ENCODE results near the gene ARL6IP6.

ARL6IP6 gene

GRCh38 chr2:152792974-152793373 is 74.6 kb downstream of the ARL6IP6 start:
- no peaks in the 10 kb centered on the region for H3K9me3 ChIP-seq (ENCODE audit: control insufficient read depth, insufficient read depth, low read depth, low read length)
- ChIA-PET CTCF (no interaction called here), POLR2A (no interaction called here)
- TF ChIP-seq, protein P1, sequence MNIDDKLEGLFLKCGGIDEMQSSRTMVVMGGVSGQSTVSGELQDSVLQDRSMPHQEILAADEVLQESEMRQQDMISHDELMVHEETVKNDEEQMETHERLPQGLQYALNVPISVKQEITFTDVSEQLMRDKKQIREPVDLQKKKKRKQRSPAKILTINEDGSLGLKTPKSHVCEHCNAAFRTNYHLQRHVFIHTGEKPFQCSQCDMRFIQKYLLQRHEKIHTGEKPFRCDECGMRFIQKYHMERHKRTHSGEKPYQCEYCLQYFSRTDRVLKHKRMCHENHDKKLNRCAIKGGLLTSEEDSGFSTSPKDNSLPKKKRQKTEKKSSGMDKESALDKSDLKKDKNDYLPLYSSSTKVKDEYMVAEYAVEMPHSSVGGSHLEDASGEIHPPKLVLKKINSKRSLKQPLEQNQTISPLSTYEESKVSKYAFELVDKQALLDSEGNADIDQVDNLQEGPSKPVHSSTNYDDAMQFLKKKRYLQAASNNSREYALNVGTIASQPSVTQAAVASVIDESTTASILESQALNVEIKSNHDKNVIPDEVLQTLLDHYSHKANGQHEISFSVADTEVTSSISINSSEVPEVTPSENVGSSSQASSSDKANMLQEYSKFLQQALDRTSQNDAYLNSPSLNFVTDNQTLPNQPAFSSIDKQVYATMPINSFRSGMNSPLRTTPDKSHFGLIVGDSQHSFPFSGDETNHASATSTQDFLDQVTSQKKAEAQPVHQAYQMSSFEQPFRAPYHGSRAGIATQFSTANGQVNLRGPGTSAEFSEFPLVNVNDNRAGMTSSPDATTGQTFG (tag by site-specific recombination; IDR thresholded peaks at IDR 0.05; ENCODE audit: borderline replicate concordance): no peak
- TF ChIP-seq ZSCAN16 (tag by site-specific recombination; IDR thresholded peaks at IDR 0.05) (no peak), SALL2 (tag by site-specific recombination; IDR thresholded peaks at IDR 0.05; ENCODE audit: borderline replicate concordance) (no peak), ZNF138 (tag by site-specific recombination; IDR thresholded peaks at IDR 0.05; ENCODE audit: borderline replicate concordance) (no peak), ZNF692 (tag by site-specific recombination; IDR thresholded peaks at IDR 0.05) (no peak), ZNF513 (tag by site-specific recombination; IDR thresholded peaks at IDR 0.05) (no peak), ZSCAN4 (tag by site-specific recombination; IDR thresholded peaks at IDR 0.05) (no peak), ZNF324 (tag by site-specific recombination; IDR thresholded peaks at IDR 0.05) (no peak)
- no peak overlapping the region for H3K4me3 ChIP-seq (ENCODE audit: low read depth, low read length)
- no peaks in the 10 kb centered on the region for H3K4me1 ChIP-seq (ENCODE audit: control insufficient read depth, insufficient read depth, low read length)
- H3K27ac ChIP-seq (ENCODE audit: extremely low read depth, low read depth, low read length): no peak overlapping the region
- H3K36me3 ChIP-seq (ENCODE audit: control insufficient read depth in 2 of 2, insufficient read depth in 1 of 2, low read length in 2 of 2): no peaks in the 10 kb centered on the region

GRCh38 chr2:152796941-152797340 is 78.5 kb downstream of the ARL6IP6 start:
- no peak overlapping the region for H3K27ac ChIP-seq (ENCODE audit: extremely low read depth, low read depth, low read length)
- no peaks in the 10 kb centered on the region for H3K4me1 ChIP-seq (ENCODE audit: control insufficient read depth, insufficient read depth, low read length)
- no peaks in the 10 kb centered on the region for H3K36me3 ChIP-seq (ENCODE audit: control insufficient read depth in 2 of 2, insufficient read depth in 1 of 2, low read length in 2 of 2)
- CTCF ChIA-PET: no interaction called here
- POLR2A ChIA-PET: no interaction called here
- H3K4me3 ChIP-seq (ENCODE audit: low read depth, low read length): no peak overlapping the region
- TF ChIP-seq MZF1 (tag by site-specific recombination; IDR thresholded peaks at IDR 0.05; ENCODE audit: borderline replicate concordance) (no peak), BCL11A (tag by site-specific recombination; IDR thresholded peaks at IDR 0.05; ENCODE audit: low read depth) (no peak), ZNF624 (tag by site-specific recombination; IDR thresholded peaks at IDR 0.05) (no peak), ZFP69B (tag by site-specific recombination; IDR thresholded peaks at IDR 0.05) (no peak), ZNF660 (tag by site-specific recombination; IDR thresholded peaks at IDR 0.05) (no peak), ZSCAN16 (tag by site-specific recombination; IDR thresholded peaks at IDR 0.05) (no peak), ZNF664 (tag by site-specific recombination; IDR thresholded peaks at IDR 0.05) (no peak), ZNF629 (tag by site-specific recombination; IDR thresholded peaks at IDR 0.05) (no peak)
- TF ChIP-seq, protein P2, sequence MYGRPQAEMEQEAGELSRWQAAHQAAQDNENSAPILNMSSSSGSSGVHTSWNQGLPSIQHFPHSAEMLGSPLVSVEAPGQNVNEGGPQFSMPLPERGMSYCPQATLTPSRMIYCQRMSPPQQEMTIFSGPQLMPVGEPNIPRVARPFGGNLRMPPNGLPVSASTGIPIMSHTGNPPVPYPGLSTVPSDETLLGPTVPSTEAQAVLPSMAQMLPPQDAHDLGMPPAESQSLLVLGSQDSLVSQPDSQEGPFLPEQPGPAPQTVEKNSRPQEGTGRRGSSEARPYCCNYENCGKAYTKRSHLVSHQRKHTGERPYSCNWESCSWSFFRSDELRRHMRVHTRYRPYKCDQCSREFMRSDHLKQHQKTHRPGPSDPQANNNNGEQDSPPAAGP (tag by site-specific recombination; IDR thresholded peaks at IDR 0.05): no peak
- TF ChIP-seq, protein P3, sequence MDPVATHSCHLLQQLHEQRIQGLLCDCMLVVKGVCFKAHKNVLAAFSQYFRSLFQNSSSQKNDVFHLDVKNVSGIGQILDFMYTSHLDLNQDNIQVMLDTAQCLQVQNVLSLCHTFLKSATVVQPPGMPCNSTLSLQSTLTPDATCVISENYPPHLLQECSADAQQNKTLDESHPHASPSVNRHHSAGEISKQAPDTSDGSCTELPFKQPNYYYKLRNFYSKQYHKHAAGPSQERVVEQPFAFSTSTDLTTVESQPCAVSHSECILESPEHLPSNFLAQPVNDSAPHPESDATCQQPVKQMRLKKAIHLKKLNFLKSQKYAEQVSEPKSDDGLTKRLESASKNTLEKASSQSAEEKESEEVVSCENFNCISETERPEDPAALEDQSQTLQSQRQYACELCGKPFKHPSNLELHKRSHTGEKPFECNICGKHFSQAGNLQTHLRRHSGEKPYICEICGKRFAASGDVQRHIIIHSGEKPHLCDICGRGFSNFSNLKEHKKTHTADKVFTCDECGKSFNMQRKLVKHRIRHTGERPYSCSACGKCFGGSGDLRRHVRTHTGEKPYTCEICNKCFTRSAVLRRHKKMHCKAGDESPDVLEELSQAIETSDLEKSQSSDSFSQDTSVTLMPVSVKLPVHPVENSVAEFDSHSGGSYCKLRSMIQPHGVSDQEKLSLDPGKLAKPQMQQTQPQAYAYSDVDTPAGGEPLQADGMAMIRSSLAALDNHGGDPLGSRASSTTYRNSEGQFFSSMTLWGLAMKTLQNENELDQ (tag by site-specific recombination; IDR thresholded peaks at IDR 0.05; ENCODE audit: low read depth): no peak
- H3K9me3 ChIP-seq (ENCODE audit: control insufficient read depth, insufficient read depth, low read depth, low read length): no peaks in the 10 kb centered on the region
